Esophagus squamous epithelium (tissue), 5 donors: ENCODE results near the gene JPH4. TPM values are rescaled to one million over a fixed set of nuclear protein-coding genes. Genes with fewer than 3 reads are reported as not detected.

Source experiments
- DNase-seq: peaks from one replicate; lab custom pipeline; 2025; lab: John Stamatoyannopoulos, UW
- H3K27ac ChIP-seq, 4 donors: fragments of 200-600 bp; sonication (generic); one replicate each; pipeline ENCODE4 v1.5.1; 2016 to 2019; ENCODE audit warnings: mild to moderate bottlenecking in 1 of 4
- H3K27me3 ChIP-seq, 4 donors: fragments of 200-600 bp; sonication (generic); 1 replicate in 3 of 4; 2 replicates in 1 of 4; pipeline versions ENCODE4 v1.5.1 to v1.6.0; 2017 to 2021; ENCODE audit warnings: antibody characterized with exemption in 1 of 4
- H3K36me3 ChIP-seq, 3 donors: fragments of 200-600 bp; sonication (generic); one replicate each; pipeline ENCODE4 v1.5.1; 2016 to 2019
- H3K4me1 ChIP-seq, 3 donors: fragments of 200-600 bp; sonication (generic); one replicate each; pipeline ENCODE4 v1.5.1; 2017 to 2019
- H3K4me3 ChIP-seq, 4 donors: fragments of 200-600 bp; sonication (generic); 1 replicate in 3 of 4; 2 replicates in 1 of 4; pipeline ENCODE4 v1.5.1; 2016 to 2019; ENCODE audit warnings: mild to moderate bottlenecking in 2 of 4, moderate library complexity in 1 of 4
- H3K9me3 ChIP-seq, 3 donors: fragments of 200-600 bp; sonication (generic); one replicate each; pipeline ENCODE4 v1.5.1; 2016 to 2019
- POLR2A ChIP-seq, 4 donors: fragments of 450-650 bp; IDR thresholded peaks; one replicate each; pipeline ENCODE4 v1.6.1; 2017; ENCODE audit warnings: antibody characterized with exemption in 4 of 4, mild to moderate bottlenecking in 4 of 4, moderate library complexity in 3 of 4
- WGBS, 2 donors: methylation state at CpG; one replicate each; pipeline ENCODE4 v1.1.5; 2018; 5-methylcytosine and 5-hydroxymethylcytosine counted together
- intact Hi-C: fragments of 100-400 bp; cut with DNase I; formaldehyde crosslinking; loops from one replicate; pipeline ENCODE4 v1.15.0; 2022
- total RNA-seq, 4 donors: library from RNA; depleted of rRNA; stranded (reverse); fragments of >200 nt; gene quantifications; one replicate each; pipeline ENCODE4 v1.1.0, GENCODE V29; 2016
- TF ChIP-seq, protein P1 (sequence below), 6 experiments: fragments of 450-650 bp in 4 of 6; fragments of 200-600 bp in 2 of 6; sonication (generic) in 2 of 6; IDR thresholded peaks; one replicate each; pipeline ENCODE4 v1.5.1; 2016 to 2019; ENCODE audit warnings: antibody characterized with exemption in 6 of 6, mild to moderate bottlenecking in 4 of 6, moderate library complexity in 4 of 6
- donor health status: DM: yes; HTN: yes; CAD: no.

JPH4 gene
- total RNA-seq, 4 donors from 2014 or later, result 0.21 to 2.7 TPM; not detected in 2

DNA sequence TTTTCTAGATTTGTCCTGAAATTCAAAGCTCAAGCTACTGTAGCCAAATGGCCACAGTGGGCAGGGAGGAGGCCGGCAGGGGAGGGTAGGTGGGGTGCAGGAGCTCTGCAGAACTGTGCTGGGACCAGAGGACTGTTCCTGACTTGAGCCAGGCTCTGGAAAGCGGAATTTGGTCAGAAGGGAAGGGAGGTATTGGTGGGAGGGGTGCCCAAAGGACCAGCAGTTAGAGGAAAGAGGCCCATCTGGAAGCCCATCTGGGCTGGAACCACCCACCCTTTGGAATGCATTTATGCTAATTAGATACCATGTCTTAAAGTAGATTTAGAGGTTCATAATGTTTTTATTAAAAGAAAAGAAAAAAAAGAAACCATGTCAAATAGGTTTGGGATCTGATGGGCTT, 24.5 kb upstream of the JPH4 start:
- Histone ChIP-seq H3K27ac (no peak overlapping the region), H3K27me3 (peaks cover 0 to 6% (median 0%) of the 10 kb centered on the region in 4 donors), H3K9me3 (no peaks in the 10 kb centered on the region), H3K4me1 (no peaks in the 10 kb centered on the region), H3K4me3 (no peak overlapping the region), H3K36me3 (no peaks in the 10 kb centered on the region)
- WGBS, 2 donors, result 58 to 92% methylated on average over 2 of the region's 2 CpGs
- intact Hi-C loops, result no loop called here
- no peak for DNase-seq
- TF ChIP-seq, protein P1, sequence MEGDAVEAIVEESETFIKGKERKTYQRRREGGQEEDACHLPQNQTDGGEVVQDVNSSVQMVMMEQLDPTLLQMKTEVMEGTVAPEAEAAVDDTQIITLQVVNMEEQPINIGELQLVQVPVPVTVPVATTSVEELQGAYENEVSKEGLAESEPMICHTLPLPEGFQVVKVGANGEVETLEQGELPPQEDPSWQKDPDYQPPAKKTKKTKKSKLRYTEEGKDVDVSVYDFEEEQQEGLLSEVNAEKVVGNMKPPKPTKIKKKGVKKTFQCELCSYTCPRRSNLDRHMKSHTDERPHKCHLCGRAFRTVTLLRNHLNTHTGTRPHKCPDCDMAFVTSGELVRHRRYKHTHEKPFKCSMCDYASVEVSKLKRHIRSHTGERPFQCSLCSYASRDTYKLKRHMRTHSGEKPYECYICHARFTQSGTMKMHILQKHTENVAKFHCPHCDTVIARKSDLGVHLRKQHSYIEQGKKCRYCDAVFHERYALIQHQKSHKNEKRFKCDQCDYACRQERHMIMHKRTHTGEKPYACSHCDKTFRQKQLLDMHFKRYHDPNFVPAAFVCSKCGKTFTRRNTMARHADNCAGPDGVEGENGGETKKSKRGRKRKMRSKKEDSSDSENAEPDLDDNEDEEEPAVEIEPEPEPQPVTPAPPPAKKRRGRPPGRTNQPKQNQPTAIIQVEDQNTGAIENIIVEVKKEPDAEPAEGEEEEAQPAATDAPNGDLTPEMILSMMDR (IDR thresholded peaks at IDR 0.05), result no peak
- no peak for TF ChIP-seq POLR2A (IDR thresholded peaks at IDR 0.05)

DNA sequence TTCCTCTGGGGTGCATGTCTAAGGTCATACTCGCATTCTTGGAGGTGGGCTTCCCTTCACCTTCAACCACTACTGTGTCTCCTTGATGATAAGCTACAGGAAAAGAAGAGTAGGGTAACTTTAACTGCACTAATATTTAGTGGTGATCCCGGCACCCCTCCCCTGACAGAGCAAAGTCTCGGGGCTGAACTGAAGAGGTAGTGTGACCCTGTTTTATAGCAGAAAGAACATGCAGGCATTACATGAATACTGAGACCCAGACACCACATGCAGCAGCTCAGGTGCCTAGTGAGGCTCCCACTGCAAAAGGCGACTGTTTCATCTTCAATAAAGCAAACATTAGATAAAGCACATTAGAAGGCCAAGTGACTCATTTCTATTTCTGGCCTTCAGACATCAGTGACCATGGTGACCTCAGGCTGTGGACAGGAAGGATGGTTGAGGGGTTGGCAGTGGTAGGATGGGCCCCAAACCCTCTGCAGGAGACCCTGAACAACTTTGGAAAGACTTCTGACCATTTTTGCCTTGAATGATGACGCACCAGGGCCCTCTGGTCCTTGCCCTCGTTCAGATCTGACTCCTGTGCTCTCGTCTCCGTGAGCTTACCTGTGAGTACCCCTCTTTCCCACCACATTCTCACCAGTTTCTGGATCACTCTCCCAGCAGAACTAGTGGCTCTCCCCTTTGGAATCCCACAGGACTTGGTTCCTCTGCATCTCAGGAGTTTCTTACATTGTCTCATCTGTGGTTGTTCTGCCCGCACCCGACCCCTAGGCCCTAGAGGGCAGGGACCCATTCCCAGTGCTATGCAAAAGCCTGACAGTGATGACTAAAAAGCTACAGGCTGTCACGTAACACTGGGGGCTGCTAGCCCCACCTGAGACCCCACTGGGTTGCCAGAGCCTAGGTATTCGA, 23.8 kb upstream of the JPH4 start:
- Histone ChIP-seq H3K9me3 (no peaks in the 10 kb centered on the region), H3K36me3 (no peaks in the 10 kb centered on the region), H3K27me3 (peaks cover 0 to 6% (median 0%) of the 10 kb centered on the region in 4 donors), H3K4me3 (no peak overlapping the region), H3K4me1 (no peaks in the 10 kb centered on the region), H3K27ac (no peak overlapping the region)
- no peak for DNase-seq
- intact Hi-C loops, result no loop called here
- no peak for TF ChIP-seq POLR2A (IDR thresholded peaks at IDR 0.05)
- TF ChIP-seq, protein P1 (IDR thresholded peaks at IDR 0.05), result no peak
- 83 to 85% methylated on average over 7 to 11 of the region's 12 CpGs for WGBS, 2 donors

GRCh38 chr14:23601845-23602180, 23.2 kb upstream of the JPH4 start:
- TF ChIP-seq, protein P1 (IDR thresholded peaks at IDR 0.05), result no peak
- TF ChIP-seq POLR2A (IDR thresholded peaks at IDR 0.05), result no peak
- no peak for DNase-seq
- no peaks in the 10 kb centered on the region for H3K36me3 ChIP-seq
- intact Hi-C loops, result no loop called here
- 50 to 82% methylated on average over 1 of the region's 1 CpG for WGBS, 2 donors
- no peaks in the 10 kb centered on the region for H3K4me1 ChIP-seq
- H3K27me3 ChIP-seq, result peaks cover 0 to 4% (median 0%) of the 10 kb centered on the region in 4 donors
- no peak overlapping the region for H3K27ac ChIP-seq
- H3K4me3 ChIP-seq, result no peak overlapping the region
- no peaks in the 10 kb centered on the region for H3K9me3 ChIP-seq

DNA sequence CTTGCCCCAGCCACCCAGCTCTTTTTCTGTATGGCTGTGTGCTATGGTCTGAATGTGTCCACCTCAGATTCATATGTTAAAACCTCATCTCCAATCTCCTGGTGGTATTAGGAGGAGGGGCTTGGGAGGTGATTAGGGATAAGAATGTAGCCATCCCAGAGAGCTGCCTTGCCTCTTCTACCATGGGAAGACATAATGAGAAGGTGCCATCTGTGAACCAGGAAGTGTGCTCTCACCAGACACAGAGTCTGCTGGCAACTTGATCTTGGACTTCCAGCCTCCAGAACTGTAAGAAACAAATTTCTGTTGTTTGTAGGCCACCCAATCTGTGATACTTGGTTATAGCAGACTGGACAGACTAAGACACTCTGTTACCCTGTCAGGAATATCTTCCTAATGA, 22.8 kb upstream of the JPH4 start:
- intact Hi-C loops, result no loop called here

DNA sequence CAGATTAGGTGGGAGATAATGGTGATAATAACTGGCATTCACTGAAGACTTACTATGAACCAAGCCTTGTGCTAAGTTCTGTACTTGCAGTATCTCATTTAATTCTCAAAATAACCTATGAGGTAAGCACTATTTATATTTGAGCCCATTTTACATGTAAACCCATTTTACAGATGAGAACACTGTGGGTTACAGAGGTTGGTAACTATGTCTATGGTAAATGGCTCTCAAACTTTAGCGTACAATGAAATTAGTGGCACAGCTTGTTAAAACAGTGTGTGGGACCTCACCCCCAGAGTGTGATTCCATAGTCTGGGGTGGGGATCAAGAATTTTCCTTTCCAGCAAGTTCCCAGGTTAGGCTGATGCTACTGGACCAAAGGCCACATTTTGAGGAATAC, 22.2 kb upstream of the JPH4 start:
- H3K4me3 ChIP-seq, result no peak overlapping the region
- H3K36me3 ChIP-seq, result no peaks in the 10 kb centered on the region
- H3K27ac ChIP-seq, result no peak overlapping the region
- WGBS, 2 donors, result 100% methylated on average over 1 of the region's 1 CpG
- H3K4me1 ChIP-seq, result no peaks in the 10 kb centered on the region
- H3K27me3 ChIP-seq, result no peaks in the 10 kb centered on the region
- TF ChIP-seq POLR2A (IDR thresholded peaks at IDR 0.05), result no peak
- TF ChIP-seq, protein P1 (IDR thresholded peaks at IDR 0.05), result no peak
- no peaks in the 10 kb centered on the region for H3K9me3 ChIP-seq
- intact Hi-C loops, result no loop called here
- DNase-seq, result no peak

More for the DNA sequence above, 22.8 kb upstream of the JPH4 start:
- H3K27ac ChIP-seq, result no peak overlapping the region
- H3K27me3 ChIP-seq, result no peaks in the 10 kb centered on the region
- no peak for DNase-seq
- no peak for TF ChIP-seq POLR2A (IDR thresholded peaks at IDR 0.05)
- TF ChIP-seq, protein P1 (IDR thresholded peaks at IDR 0.05), result no peak
- H3K9me3 ChIP-seq, result no peaks in the 10 kb centered on the region
- H3K36me3 ChIP-seq, result no peaks in the 10 kb centered on the region
- no peaks in the 10 kb centered on the region for H3K4me1 ChIP-seq
- no peak overlapping the region for H3K4me3 ChIP-seq
